H1 (cell line): ENCODE measurements around the gene PPP1R1C. TPM values are rescaled to one million over a fixed set of nuclear protein-coding genes. Genes with fewer than 3 reads are reported as not detected.

Experiments
- CTCF ChIA-PET: fragments of 300-600 bp; sonication (Branson Sonifier 250); formaldehyde crosslinking; loops from one replicate; lab custom pipeline; 2021; ENCODE audit not compliant: partially characterized antibody; lab: Charles Lee
- POLR2A ChIA-PET: fragments of 300-600 bp; sonication (Branson Sonifier 250); formaldehyde crosslinking; loops from one replicate; lab custom pipeline; 2021; ENCODE audit warnings: inconsistent platforms; ENCODE audit not compliant: partially characterized antibody; lab: Charles Lee
- DNase-seq, 2 experiments: peaks; one replicate each; pipeline versions ENCODE4 v3.0.0 to v3.0.0-alpha.2; 2010 to 2022; ENCODE audit warnings: low spot score in 2 of 2, low read depth in 1 of 2, mixed read lengths in 1 of 2
- FAIRE-seq: peaks from 2 replicates; lab custom pipeline; 2011; peaks lifted over from hg19 to GRCh38; lab: Jason Lieb, UNC
- H2AFZ ChIP-seq: 2 replicates; pipeline ENCODE4 v1.8.1; 2012; ENCODE audit warnings: low read length, inconsistent platforms
- H2AK5ac ChIP-seq: 2 replicates; pipeline ENCODE4 v1.6.1; 2013; ENCODE audit warnings: low read depth, low read length
- H2BK120ac ChIP-seq: replicated peaks from 2 replicates; pipeline ENCODE3; 2013; ENCODE audit warnings: low read depth, low read length, inconsistent platforms
- H2BK12ac ChIP-seq: 2 replicates; pipeline ENCODE4 v1.6.1; 2013; ENCODE audit warnings: low read depth, low read length
- H2BK15ac ChIP-seq: 2 replicates; pipeline ENCODE4 v1.6.1; 2013; ENCODE audit warnings: low read length
- H2BK20ac ChIP-seq: 2 replicates; pipeline ENCODE4 v1.6.1; 2013; ENCODE audit warnings: low read length
- H2BK5ac ChIP-seq: 2 replicates; pipeline ENCODE4 v1.6.1; 2013; ENCODE audit warnings: low read depth, low read length
- H3K14ac ChIP-seq: 2 replicates; pipeline ENCODE4 v1.6.1; 2013; ENCODE audit warnings: inconsistent platforms; ENCODE audit not compliant: insufficient read length
- H3K18ac ChIP-seq: 2 replicates; pipeline ENCODE4 v1.6.1; 2013; ENCODE audit warnings: low read length; ENCODE audit errors: extremely low read depth
- H3K23ac ChIP-seq: 2 replicates; pipeline ENCODE4 v1.6.1; 2013; ENCODE audit warnings: inconsistent platforms; ENCODE audit not compliant: insufficient read length
- H3K23me2 ChIP-seq: 2 replicates; pipeline ENCODE4 v1.6.1; 2013; ENCODE audit warnings: low read depth, low read length
- H3K27ac ChIP-seq: 2 replicates; pipeline ENCODE4 v1.6.1; 2011; ENCODE audit warnings: low read depth, low read length, inconsistent platforms
- H3K27me3 ChIP-seq, 4 experiments: replicated peaks in 1 of 4; 1 replicate in 1 of 4; 2 replicates in 3 of 4; pipeline versions ENCODE4 v1.6.1 to v1.8.1; 2011 to 2013; ENCODE audit warnings: low read length in 3 of 4, mild to moderate bottlenecking in 3 of 4, inconsistent platforms in 2 of 4, mixed read lengths in 2 of 4, moderate library complexity in 1 of 4; ENCODE audit not compliant: control insufficient read depth in 3 of 4, insufficient read depth in 3 of 4; ENCODE audit errors: extremely low read depth in 1 of 4
- H3K36me3 ChIP-seq, 4 experiments: 2 replicates each; pipeline versions ENCODE4 v1.6.1 to v1.8.1; 2011 to 2013; ENCODE audit warnings: mild to moderate bottlenecking in 4 of 4, low read length in 3 of 4, moderate library complexity in 2 of 4, control low read depth in 1 of 4, inconsistent platforms in 1 of 4; ENCODE audit not compliant: insufficient read depth in 4 of 4, control insufficient read depth in 2 of 4
- H3K4ac ChIP-seq: replicated peaks from 2 replicates; pipeline ENCODE3; 2013; ENCODE audit warnings: low read length, low read depth, mixed read lengths, inconsistent platforms; ENCODE audit not compliant: insufficient read length
- H3K4me1 ChIP-seq, 4 experiments: replicated peaks in 1 of 4; 1 replicate in 1 of 4; 2 replicates in 3 of 4; pipeline versions ENCODE4 v1.6.1 to v1.8.1; 2011 to 2013; ENCODE audit warnings: low read length in 3 of 4, inconsistent platforms in 2 of 4, mixed read lengths in 1 of 4; ENCODE audit not compliant: insufficient read depth in 4 of 4, control insufficient read depth in 3 of 4
- H3K4me2 ChIP-seq, 2 experiments: 2 replicates each; pipeline versions ENCODE4 v1.6.1 to v1.8.1; 2011 to 2013; ENCODE audit warnings: low read depth in 2 of 2, low read length in 2 of 2, control low read depth in 1 of 2, inconsistent platforms in 1 of 2, mild to moderate bottlenecking in 1 of 2; ENCODE audit not compliant: insufficient read depth in 1 of 2
- H3K4me3 ChIP-seq, 4 experiments: fragments of 200-600, 300-600 bp in 1 of 4; sonication (generic), shearing (Covaris generic), sonication (Bioruptor Twin) in 1 of 4; 2 replicates each; pipeline versions ENCODE4 v1.5.1 to v1.8.1; 2011 to 2016; ENCODE audit warnings: low read length in 4 of 4, low read depth in 3 of 4, control low read depth in 2 of 4, inconsistent platforms in 2 of 4, mild to moderate bottlenecking in 2 of 4, mixed read lengths in 1 of 4, moderate library complexity in 1 of 4; ENCODE audit not compliant: insufficient read depth in 2 of 4; ENCODE audit errors: extremely low read depth in 1 of 4
- H3K56ac ChIP-seq: replicated peaks from 2 replicates; pipeline ENCODE3; 2013; ENCODE audit warnings: low read depth, mild to moderate bottlenecking, mixed read lengths, low read length, inconsistent platforms; ENCODE audit not compliant: insufficient read length
- H3K79me1 ChIP-seq: 2 replicates; pipeline ENCODE4 v1.6.1; 2013; ENCODE audit warnings: low read depth, low read length, control low read depth
- H3K79me2 ChIP-seq, 2 experiments: 2 replicates each; pipeline versions ENCODE4 v1.6.1 to v1.8.1; 2012 to 2013; ENCODE audit warnings: low read length in 2 of 2, mild to moderate bottlenecking in 2 of 2, inconsistent platforms in 1 of 2; ENCODE audit not compliant: insufficient read depth in 2 of 2, control insufficient read depth in 1 of 2
- H3K9ac ChIP-seq, 4 experiments: replicated peaks in 1 of 4; 1 replicate in 1 of 4; 2 replicates in 3 of 4; pipeline versions ENCODE4 v1.6.1 to v1.8.1; 2011 to 2013; ENCODE audit warnings: low read depth in 3 of 4, low read length in 3 of 4, control low read depth in 2 of 4, mild to moderate bottlenecking in 2 of 4, moderate library complexity in 2 of 4, inconsistent platforms in 1 of 4; ENCODE audit errors: extremely low read depth in 1 of 4
- H3K9me3 ChIP-seq, 2 experiments: 2 replicates each; pipeline versions ENCODE4 v1.6.1 to v1.8.1; 2012 to 2013; ENCODE audit warnings: mild to moderate bottlenecking in 2 of 2, moderate library complexity in 2 of 2, control low read depth in 1 of 2, inconsistent platforms in 1 of 2, low read depth in 1 of 2, low read length in 1 of 2, mixed read lengths in 1 of 2; ENCODE audit not compliant: insufficient read depth in 2 of 2
- H4K20me1 ChIP-seq, 2 experiments: replicated peaks in 1 of 2; 2 replicates each; pipeline versions ENCODE3 to v1.8.1; 2011 to 2013; ENCODE audit warnings: inconsistent platforms in 2 of 2, low read length in 2 of 2, mild to moderate bottlenecking in 1 of 2; ENCODE audit not compliant: insufficient read depth in 2 of 2, control insufficient read depth in 1 of 2
- H4K5ac ChIP-seq: 2 replicates; pipeline ENCODE4 v1.6.1; 2013; ENCODE audit warnings: low read length, low read depth, mixed read lengths, inconsistent platforms; ENCODE audit not compliant: insufficient read length
- H4K8ac ChIP-seq: 2 replicates; pipeline ENCODE4 v1.8.0; 2013; ENCODE audit warnings: mild to moderate bottlenecking, moderate library complexity, low read length, inconsistent platforms; ENCODE audit not compliant: insufficient read depth; ENCODE audit errors: extremely low read depth
- H4K91ac ChIP-seq: replicated peaks from 2 replicates; pipeline ENCODE3; 2013; ENCODE audit warnings: low read length, mixed read lengths, inconsistent platforms; ENCODE audit not compliant: insufficient read length
- BCL11A ChIP-seq, 2 experiments: IDR thresholded peaks; one replicate each; pipeline ENCODE4 v1.6.1; 2011; ENCODE audit warnings: low read depth in 2 of 2, low read length in 2 of 2, mild to moderate bottlenecking in 2 of 2
- CHD2 ChIP-seq: IDR thresholded peaks from 2 replicates; pipeline ENCODE4 v1.6.1; 2012; ENCODE audit warnings: low read length, improper control_type of control experiment
- CREB1 ChIP-seq: IDR thresholded peaks from 2 replicates; pipeline ENCODE4 v1.6.1; 2012; ENCODE audit warnings: inconsistent platforms
- CTBP2 ChIP-seq: IDR thresholded peaks from 2 replicates; pipeline ENCODE4 v1.7.0; 2011; ENCODE audit warnings: borderline replicate concordance, mild to moderate bottlenecking, moderate library complexity, mixed read lengths, low read length; ENCODE audit not compliant: insufficient read depth, insufficient read length
- GTF2F1 ChIP-seq: IDR thresholded peaks from 2 replicates; pipeline ENCODE4 v1.6.1; 2012; ENCODE audit warnings: low read depth, low read length, improper control_type of control experiment, borderline replicate concordance
- JUN ChIP-seq: IDR thresholded peaks from 2 replicates; pipeline ENCODE4 v1.6.1; 2011; ENCODE audit warnings: low read depth, mild to moderate bottlenecking, improper control_type of control experiment, low read length
- NANOG ChIP-seq: IDR thresholded peaks from 2 replicates; pipeline ENCODE4 v1.6.1; 2011; ENCODE audit warnings: low read length, low read depth, mild to moderate bottlenecking, inconsistent platforms; ENCODE audit not compliant: insufficient read depth, poor library complexity, severe bottlenecking
- PHF8 ChIP-seq: fragments of 200-600 bp; sonication (generic); conservative IDR thresholded peaks from 2 replicates; pipeline ENCODE4 v1.7.1; 2012; ENCODE audit warnings: low read depth, mild to moderate bottlenecking, inconsistent platforms, low read length, moderate library complexity
- POLR2A ChIP-seq, 2 experiments: IDR thresholded peaks; 1 replicate in 1 of 2; 2 replicates in 1 of 2; pipeline ENCODE4 v1.6.1; 2011; ENCODE audit warnings: low read depth in 2 of 2, low read length in 2 of 2, mild to moderate bottlenecking in 2 of 2; ENCODE audit errors: control extremely low read depth in 1 of 2
- POU5F1 ChIP-seq: IDR thresholded peaks from 2 replicates; pipeline ENCODE4 v1.6.1; 2011; ENCODE audit warnings: low read depth, mild to moderate bottlenecking, low read length, moderate library complexity
- SIRT6 ChIP-seq: IDR thresholded peaks from one replicate; pipeline ENCODE4 v1.7.1; 2012; ENCODE audit warnings: low read length, inconsistent platforms
- SIX5 ChIP-seq: IDR thresholded peaks from 2 replicates; pipeline ENCODE4 v1.6.1; 2011; ENCODE audit warnings: mild to moderate bottlenecking, low read depth, low read length
- SP4 ChIP-seq: IDR thresholded peaks from 2 replicates; pipeline ENCODE4 v1.6.1; 2012; ENCODE audit warnings: low read length, inconsistent platforms
- SUZ12 ChIP-seq: fragments of 200-600 bp; sonication (generic); IDR thresholded peaks from 2 replicates; pipeline ENCODE4 v1.6.1; 2012; ENCODE audit warnings: mild to moderate bottlenecking, inconsistent platforms, low read length, moderate library complexity, mixed read lengths
- TEAD4 ChIP-seq: IDR thresholded peaks from 2 replicates; pipeline ENCODE4 v1.6.1; 2012; ENCODE audit warnings: low read depth, low read length, inconsistent platforms, mixed read lengths
- WGBS, 2 experiments: shearing (Covaris generic) in 1 of 2; methylation state at CpG; one replicate each; pipeline versions ENCODE4 v1.1.6 to v1.1.7; 2013 to 2015; ENCODE audit warnings: low lambda C conversion rate in 2 of 2, mixed read lengths in 2 of 2, inconsistent platforms in 1 of 2, low coverage in 1 of 2, missing lambda C conversion rate in 1 of 2; ENCODE audit not compliant: insufficient replicate concordance in 2 of 2, insufficient coverage in 1 of 2, insufficient read length in 1 of 2; ENCODE audit errors: extremely low coverage in 1 of 2, missing lambda C conversion rate in 1 of 2; 5-methylcytosine and 5-hydroxymethylcytosine counted together
- polyA plus RNA-seq, 7 experiments: library from polyadenylated mRNA; depleted of rRNA in 3 of 7; stranded (reverse) in 5 of 7; unstranded in 2 of 7; fragments of >200 nt in 5 of 7; fragments of 200-250 nt in 2 of 7; gene quantifications; 1 replicate in 5 of 7; 2 replicates in 1 of 7; 4 replicates in 1 of 7; pipeline versions ENCODE4 v1.2.1 to v1.2.3, GENCODE V29; 2011 to 2013; ENCODE audit warnings: missing spikeins in 2 of 7, mixed read lengths in 2 of 7
- total RNA-seq: library from RNA; stranded (reverse); fragmentation: NEBNext Ultra II Directional; extraction: Animal tissue kit (Norgen Biotek cat#: 25700); gene quantifications from 2 replicates; pipeline ENCODE4 v1.2.1, GENCODE V29; 2021
- TF ChIP-seq, protein P1 (sequence below): IDR thresholded peaks from 2 replicates; pipeline ENCODE4 v1.6.1; 2011; ENCODE audit warnings: low read depth, mild to moderate bottlenecking, low read length; ENCODE audit not compliant: insufficient read depth

The PPP1R1C gene
- total and polyA plus RNA-seq, 2 of the 8 experiments (the other 6 are each of a cell fraction or from before 2014, with no cell fraction given) = 1.3 to 5.3 TPM

DNA sequence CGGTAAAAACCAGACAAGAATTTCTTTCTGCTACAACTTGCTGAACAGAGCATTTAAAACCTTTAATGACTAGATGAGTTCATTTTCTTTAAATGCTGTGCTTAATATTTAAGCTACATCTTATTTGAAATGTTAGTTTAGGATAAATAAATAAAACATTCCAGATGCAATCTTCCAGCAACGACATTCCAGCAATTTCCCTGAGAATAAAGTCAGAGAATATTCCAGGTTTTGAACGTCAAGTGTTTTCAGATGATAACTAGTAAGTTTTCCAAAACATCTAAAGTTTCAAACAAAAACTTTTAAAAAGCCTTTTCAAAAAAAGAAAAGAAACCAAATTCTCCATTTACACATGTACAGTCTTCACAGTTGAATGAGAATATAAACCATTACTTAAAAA is 104.8 kb downstream of the PPP1R1C start:
- Histone ChIP-seq H2BK120ac (no peak overlapping the region), H4K20me1 (no peaks in the 10 kb centered on the region), H2BK12ac (no peak overlapping the region), H2BK20ac (no peak overlapping the region), H2BK5ac (no peak overlapping the region), H3K56ac (no peak overlapping the region), H3K23me2 (no peaks in the 10 kb centered on the region), H3K9ac (no peak overlapping the region), H3K14ac (no peak overlapping the region), H4K8ac (no peak overlapping the region), H3K4me3 (no peak overlapping the region), H3K79me2 (no peaks in the 10 kb centered on the region), H3K27me3 (no peaks in the 10 kb centered on the region), H3K9me3 (no peaks in the 10 kb centered on the region), H2BK15ac (no peak overlapping the region), H4K5ac (no peak overlapping the region), H3K4me1 (no peaks in the 10 kb centered on the region; a peak in 1 of 7 replicates), H3K36me3 (no peaks in the 10 kb centered on the region), H3K79me1 (no peaks in the 10 kb centered on the region), H2AFZ (no peak overlapping the region), H3K23ac (no peak overlapping the region), H3K27ac (no peak overlapping the region), H3K4ac (no peak overlapping the region), H3K18ac (no peak overlapping the region), H2AK5ac (no peak overlapping the region), H3K4me2 (no peak overlapping the region), H4K91ac (no peak overlapping the region)
- CTCF ChIA-PET = interaction anchor here (0.6 to 1.6 kb wide), 4 partner anchors 12 to 1108 kb away, joined by 3 to 4 read pairs (median 3); no protein-coding TSS in a partner anchor
- DNase-seq (no peak), FAIRE-seq (no peak)
- WGBS, 2 experiments = 93% methylated on average over 3 of the region's 3 CpGs; no CpG with 5 or more reads in 1 of the 2 experiments
- POLR2A ChIA-PET = interaction anchor here (0.7 kb wide), 1 partner anchor 639 kb away, joined by 3 read pairs; no protein-coding TSS in a partner anchor
- no peak for TF ChIP-seq TEAD4
- no peak for TF ChIP-seq SIRT6
- TF ChIP-seq CREB1 = no peak
- TF ChIP-seq, protein P1, sequence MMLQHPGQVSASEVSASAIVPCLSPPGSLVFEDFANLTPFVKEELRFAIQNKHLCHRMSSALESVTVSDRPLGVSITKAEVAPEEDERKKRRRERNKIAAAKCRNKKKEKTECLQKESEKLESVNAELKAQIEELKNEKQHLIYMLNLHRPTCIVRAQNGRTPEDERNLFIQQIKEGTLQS = no peak
- TF ChIP-seq SP4 = no peak
- TF ChIP-seq SUZ12 = no peak
- TF ChIP-seq PHF8 = no peak
- no peak for TF ChIP-seq NANOG
- no peak for TF ChIP-seq JUN
- no peak for TF ChIP-seq POLR2A (IDR thresholded peaks at IDR 0.05; ENCODE audit: control extremely low read depth in 1 of 2, low read depth in 2 of 2, low read length in 2 of 2)
- no peak for TF ChIP-seq CHD2
- no peak for TF ChIP-seq SIX5
- no peak for TF ChIP-seq GTF2F1
- no peak for TF ChIP-seq CTBP2
- no peak for TF ChIP-seq BCL11A (IDR thresholded peaks at IDR 0.05; ENCODE audit: low read depth in 2 of 2, low read length in 2 of 2)
- no peak for TF ChIP-seq POU5F1
